Endometrium (tissue), 2 donors: Measurements from ENCODE around the gene HMSD.

Experiments used
- FAIRE-seq: peaks from 2 replicates; lab custom pipeline; 2012; peaks lifted over from hg19 to GRCh38; lab: Jason Lieb, UNC
- donor health status: control.
- donor health status: control.

HMSD gene

GRCh38 chr18:63960891-63961290 is 11.8 kb downstream of the HMSD start:
- FAIRE-seq, result no peak

GRCh38 chr18:63961435-63961980 is 12.4 kb downstream of the HMSD start:
- no peak for FAIRE-seq

- FAIRE-seq, result no peak
These were observed 13.0 kb downstream of the HMSD start for GRCh38 chr18:63962137-63962536.

- no peak for FAIRE-seq
These were observed 14.6 kb downstream of the HMSD start for GRCh38 chr18:63963615-63964256.

GRCh38 chr18:63964908-63965307 is 15.8 kb downstream of the HMSD start:
- FAIRE-seq, result no peak

- no peak for FAIRE-seq
These were observed 16.7 kb downstream of the HMSD start for GRCh38 chr18:63965716-63966330.

- FAIRE-seq, result peak; percentile 54
These were observed 21.1 kb downstream of the HMSD start, which contains the start of gene SERPINB8 for GRCh38 chr18:63969942-63970808. Gene SERPINB8 (plus strand): TSS chr18:63970081. CDS start chr18:63978309, 8,228 bp downstream.

- no peak for FAIRE-seq
These were observed 21.7 kb downstream of the HMSD start for GRCh38 chr18:63970809-63971205.

GRCh38 chr18:63971320-63972001 is 22.4 kb downstream of the HMSD start:
- FAIRE-seq, result no peak

- no peak for FAIRE-seq
These were observed 22.9 kb downstream of the HMSD start for GRCh38 chr18:63972002-63972376.

GRCh38 chr18:63974991-63975390 is 25.9 kb downstream of the HMSD start:
- FAIRE-seq, result no peak

- no peak for FAIRE-seq
These were observed 26.5 kb downstream of the HMSD start for GRCh38 chr18:63975628-63976027.

GRCh38 chr18:63977040-63977439 is 27.9 kb downstream of the HMSD start:
- FAIRE-seq, result no peak

- FAIRE-seq, result no peak
These were observed 30.4 kb downstream of the HMSD start for GRCh38 chr18:63979409-63979920.

- FAIRE-seq, result no peak
These were observed 30.9 kb downstream of the HMSD start for GRCh38 chr18:63980027-63980426.

GRCh38 chr18:63980896-63981460 is 31.9 kb downstream of the HMSD start:
- FAIRE-seq, result no peak

- no peak for FAIRE-seq
These were observed 32.6 kb downstream of the HMSD start for GRCh38 chr18:63981719-63982118.

- FAIRE-seq, result no peak
These were observed 33.3 kb downstream of the HMSD start for GRCh38 chr18:63982361-63982760.

- FAIRE-seq, result no peak
These were observed 37.8 kb downstream of the HMSD start for GRCh38 chr18:63986885-63987284.

GRCh38 chr18:63987743-63988142 is 38.6 kb downstream of the HMSD start:
- no peak for FAIRE-seq

- no peak for FAIRE-seq
These were observed 43.6 kb downstream of the HMSD start for GRCh38 chr18:63992751-63993150.
